A549 treated with AZD9567 at 1 μM for 4 hours (cell line): ENCODE measurements around the gene ANXA2. TPM values are rescaled to one million over a fixed set of nuclear protein-coding genes. Genes with fewer than 3 reads are reported as not detected.

Experiments
- total RNA-seq: library from RNA; stranded (reverse); fragments of 200-300 nt; extraction: Qiagen RNA extraction; gene quantifications from 5 replicates; pipeline ENCODE4 v1.2.3, GENCODE V29; 2022; ENCODE audit not compliant: insufficient read depth

ANXA2 gene
- 5,172 to 6,273 TPM (median 5,301 TPM) in 5 replicates for total RNA-seq

GRCh38 chr15:60397772-60398445 is at the start of gene ANXA2:
ANXA2 (minus strand) TSS chr15:60397986; CDS start chr15:60386075, 11,911 bp downstream.

Other genes with a start within 250 kb of the ANXA2 start
- gene ICE2, start 81.2 kb upstream of the ANXA2 start, total RNA-seq = 27.3 to 35.9 TPM (median 33.5 TPM) in 5 replicates